Measurements from ENCODE around the gene S100A12. TPM values are rescaled to one million over a fixed set of nuclear protein-coding genes. Genes with fewer than 3 reads are reported as not detected.

Gene S100A12
- total RNA-seq, 1 experiment from 2014 or later, result not detected

DNA sequence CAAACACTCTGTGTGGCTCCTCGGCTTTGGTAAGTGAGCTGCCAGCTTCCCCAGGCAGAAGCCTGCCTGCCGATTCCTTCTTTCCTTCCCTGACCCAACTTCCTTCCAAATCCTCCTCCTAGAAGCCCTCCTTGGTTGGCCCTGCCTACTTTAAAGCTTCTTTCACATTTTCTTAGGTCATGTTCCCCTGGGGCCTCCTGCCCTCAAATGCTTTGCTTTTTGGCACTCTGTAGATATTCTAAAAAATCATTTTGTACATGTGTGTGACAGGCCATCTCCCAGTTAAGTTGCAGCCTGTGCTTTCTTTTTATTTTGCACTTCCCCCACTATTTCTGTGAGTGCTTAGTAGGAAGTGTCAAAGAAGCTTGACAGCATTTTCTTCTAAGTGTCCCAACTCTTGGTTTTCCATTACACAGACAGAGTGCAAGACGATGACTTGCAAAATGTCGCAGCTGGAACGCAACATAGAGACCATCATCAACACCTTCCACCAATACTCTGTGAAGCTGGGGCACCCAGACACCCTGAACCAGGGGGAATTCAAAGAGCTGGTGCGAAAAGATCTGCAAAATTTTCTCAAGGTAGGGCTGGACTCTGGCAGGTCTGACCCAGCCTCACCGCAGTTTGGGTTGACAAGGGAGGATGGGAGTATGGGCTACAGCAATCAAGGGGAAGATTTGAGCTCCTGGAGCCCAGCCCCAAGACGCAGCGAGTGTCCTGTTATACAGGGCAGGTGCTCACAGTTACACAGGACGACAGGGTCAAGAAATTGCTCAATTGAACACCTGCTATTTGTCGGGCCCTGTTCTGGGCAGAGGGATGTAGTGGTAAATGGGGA, 17.3 kb downstream of the S100A12 start, which contains the start of gene S100A9:
Gene S100A9 (plus strand): TSS at position 2 of the 838 bp plus-strand sequence. CDS start 430 bp downstream, at position 432.
- no peak within 1 kb of the TSS for H3K27ac Mint-ChIP-seq (ENCODE audit: unreplicated experiment)
- H3K9me3 Mint-ChIP-seq (ENCODE audit: unreplicated experiment), result no peaks in the 10 kb centered on the region
- H3K36me3 Mint-ChIP-seq (ENCODE audit: insufficient read depth, unreplicated experiment), result no peaks in the 10 kb centered on the region
- no peak within 1 kb of the TSS for H3K4me3 Mint-ChIP-seq (ENCODE audit: unreplicated experiment)
- no TSS peak for BruUV-seq (replicated peaks)
- DNase-seq, result no peak
- H3K27me3 Mint-ChIP-seq (ENCODE audit: insufficient read depth, unreplicated experiment), result peaks cover 10% of the 10 kb centered on the region
- Histone ChIP-seq H3K36me3 (ENCODE audit: control insufficient read depth, insufficient read depth, low read length) (no peaks in the 10 kb centered on the region), H3K9me3 (no peaks in the 10 kb centered on the region), H3K27me3 (replicated peaks; ENCODE audit: control insufficient read depth, insufficient read depth, low read length) (no peaks in the 10 kb centered on the region), H3K4me3 (ENCODE audit: low read depth, low read length) (no peak within 1 kb of the TSS), H3K4me1 (peaks cover 9% of the 10 kb centered on the region; the same call in 1 of the 2 replicates)
- no peaks in the 10 kb centered on the region for H3K4me1 Mint-ChIP-seq (ENCODE audit: low read depth, unreplicated experiment)
- TF ChIP-seq, protein P1, sequence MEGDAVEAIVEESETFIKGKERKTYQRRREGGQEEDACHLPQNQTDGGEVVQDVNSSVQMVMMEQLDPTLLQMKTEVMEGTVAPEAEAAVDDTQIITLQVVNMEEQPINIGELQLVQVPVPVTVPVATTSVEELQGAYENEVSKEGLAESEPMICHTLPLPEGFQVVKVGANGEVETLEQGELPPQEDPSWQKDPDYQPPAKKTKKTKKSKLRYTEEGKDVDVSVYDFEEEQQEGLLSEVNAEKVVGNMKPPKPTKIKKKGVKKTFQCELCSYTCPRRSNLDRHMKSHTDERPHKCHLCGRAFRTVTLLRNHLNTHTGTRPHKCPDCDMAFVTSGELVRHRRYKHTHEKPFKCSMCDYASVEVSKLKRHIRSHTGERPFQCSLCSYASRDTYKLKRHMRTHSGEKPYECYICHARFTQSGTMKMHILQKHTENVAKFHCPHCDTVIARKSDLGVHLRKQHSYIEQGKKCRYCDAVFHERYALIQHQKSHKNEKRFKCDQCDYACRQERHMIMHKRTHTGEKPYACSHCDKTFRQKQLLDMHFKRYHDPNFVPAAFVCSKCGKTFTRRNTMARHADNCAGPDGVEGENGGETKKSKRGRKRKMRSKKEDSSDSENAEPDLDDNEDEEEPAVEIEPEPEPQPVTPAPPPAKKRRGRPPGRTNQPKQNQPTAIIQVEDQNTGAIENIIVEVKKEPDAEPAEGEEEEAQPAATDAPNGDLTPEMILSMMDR (IDR thresholded peaks at IDR 0.05; ENCODE audit: insufficient read depth in 1 of 2, low read depth in 1 of 2, low read length in 1 of 2, severe bottlenecking in 1 of 2, unreplicated experiment in 1 of 2), result no peak
- ChIA-PET CTCF (interaction anchor here (0.6 to 1.9 kb wide), 2 partner anchors 138 to 140 kb away, joined by 7 to 8 read pairs; no protein-coding TSS in a partner anchor), POLR2A (no interaction called here)
- intact Hi-C loops (cut with micrococcal nuclease; ENCODE audit: unreplicated experiment), result loop anchor here (1.0 to 10.0 kb wide), 2 partner anchors 12 to 207 kb away; partner anchors contain the start of gene S100A2

DNA sequence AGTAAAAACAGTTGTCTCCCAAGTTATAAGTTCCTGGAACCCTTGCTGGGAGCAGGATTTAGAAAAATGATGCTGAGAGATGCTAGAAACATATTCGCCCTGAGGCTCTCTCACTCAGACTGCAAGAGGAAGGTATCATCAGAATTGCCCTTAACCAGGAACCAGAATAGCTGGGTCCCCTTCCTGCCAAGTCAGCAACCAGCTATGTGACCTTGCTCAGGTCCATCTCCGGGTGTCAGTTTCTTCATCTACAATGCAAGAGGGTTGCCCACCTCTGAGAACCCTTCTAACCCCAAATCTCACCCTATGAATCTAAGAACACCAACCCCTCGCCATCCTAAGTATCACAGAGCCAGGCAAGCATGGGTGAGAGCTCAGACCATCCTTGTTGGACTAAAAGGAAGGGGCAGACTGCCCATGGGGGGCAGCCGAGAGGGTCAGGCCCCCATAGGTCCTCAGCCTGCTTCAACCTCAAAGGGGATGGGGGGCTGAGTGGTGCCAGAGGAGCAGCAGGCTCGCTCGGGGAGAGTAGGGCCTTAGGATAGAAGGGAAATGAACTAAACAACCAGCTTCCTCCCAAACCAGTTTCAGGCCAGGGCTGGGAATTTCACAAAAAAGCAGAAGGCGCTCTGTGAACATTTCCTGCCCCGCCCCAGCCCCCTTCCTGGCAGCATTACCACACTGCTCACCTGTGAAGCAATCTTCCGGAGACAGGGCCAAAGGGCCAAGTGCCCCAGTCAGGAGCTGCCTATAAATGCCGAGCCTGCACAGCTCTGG, 18.2 kb downstream of the S100A12 start:
- no TSS peak for BruUV-seq (replicated peaks)
- ChIA-PET CTCF (interaction anchor here (0.6 to 1.9 kb wide), 2 partner anchors 138 to 141 kb away, joined by 7 to 8 read pairs; no protein-coding TSS in a partner anchor), POLR2A (no interaction called here)
- Mint-ChIP-seq H3K4me1 (ENCODE audit: low read depth, unreplicated experiment) (no peaks in the 10 kb centered on the region), H3K36me3 (ENCODE audit: insufficient read depth, unreplicated experiment) (no peaks in the 10 kb centered on the region), H3K27ac (ENCODE audit: unreplicated experiment) (no peak overlapping the region), H3K4me3 (ENCODE audit: unreplicated experiment) (no peak overlapping the region), H3K9me3 (ENCODE audit: unreplicated experiment) (no peaks in the 10 kb centered on the region), H3K27me3 (ENCODE audit: insufficient read depth, unreplicated experiment) (peaks cover 10% of the 10 kb centered on the region)
- H3K27me3 ChIP-seq (replicated peaks; ENCODE audit: control insufficient read depth, insufficient read depth, low read length), result no peaks in the 10 kb centered on the region
- no peak for DNase-seq
- no peak overlapping the region for H3K4me3 ChIP-seq (ENCODE audit: low read depth, low read length)
- H3K36me3 ChIP-seq (ENCODE audit: control insufficient read depth, insufficient read depth, low read length), result no peaks in the 10 kb centered on the region
- H3K9me3 ChIP-seq, result no peaks in the 10 kb centered on the region
- 0 out of 2 replicates have a peak, but pooled peaks cover 1% of the 10 kb centered on the region for H3K4me1 ChIP-seq
- intact Hi-C loops (cut with micrococcal nuclease; ENCODE audit: unreplicated experiment), result loop anchor here (1.0 to 10.0 kb wide), 2 partner anchors 13 to 208 kb away; partner anchors contain the start of gene S100A2
- TF ChIP-seq, protein P1 (IDR thresholded peaks at IDR 0.05; ENCODE audit: insufficient read depth in 1 of 2, low read depth in 1 of 2, low read length in 1 of 2, severe bottlenecking in 1 of 2, unreplicated experiment in 1 of 2), result no peak

All from Caco-2 (cell line).